Measurements from ENCODE around the gene PSORS1C2. TPM values are rescaled to one million over a fixed set of nuclear protein-coding genes. Genes with fewer than 3 reads are reported as not detected.

Gene PSORS1C2
- total and polyA plus RNA-seq, 4 donors = not detected

DNA sequence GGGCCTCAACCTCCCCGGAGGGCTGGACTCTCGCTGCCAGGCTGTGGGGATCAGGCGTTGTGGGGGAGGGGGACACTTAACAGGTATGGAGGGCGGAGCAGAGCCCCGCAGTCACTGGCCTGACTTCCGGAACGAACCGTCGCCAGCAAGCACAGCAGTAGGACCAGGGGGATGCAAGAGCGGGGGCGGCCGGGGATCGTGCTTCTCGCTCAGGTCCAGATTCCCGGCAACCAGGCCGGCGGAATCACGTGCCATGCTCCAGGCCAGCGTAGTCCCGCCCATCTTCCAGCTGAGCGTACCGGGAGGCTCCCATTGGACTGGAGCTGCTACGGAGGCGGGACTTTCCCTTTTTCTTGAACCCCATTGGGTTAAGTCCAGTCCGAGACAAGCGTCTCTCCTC lies 41.6 kb upstream of the PSORS1C2 start:
- TF ChIP-seq JUND (IDR thresholded peaks at IDR 0.05) (no peak), FOXA2 (IDR thresholded peaks at IDR 0.05) (no peak), NR2F2 (IDR thresholded peaks at IDR 0.05) (no peak), TAF1 (conservative IDR thresholded peaks at IDR 0.05) (no peak), SP1 (IDR thresholded peaks at IDR 0.05) (no peak), RAD21 (IDR thresholded peaks at IDR 0.05) (no peak), GABPA (IDR thresholded peaks at IDR 0.05 in 1 of 2, conservative IDR thresholded peaks at IDR 0.05 in 1 of 2) (no peak), FOXA1 (IDR thresholded peaks at IDR 0.05) (no peak), YY1 (IDR thresholded peaks at IDR 0.05) (no peak), HNF4A (conservative IDR thresholded peaks at IDR 0.05) (no peak)
- Histone ChIP-seq H3K36me3 (ENCODE audit: control insufficient read depth in 4 of 4, insufficient read depth in 3 of 4, low read depth in 1 of 4, low read length in 3 of 4) (no peaks in the 10 kb centered on the region), H3K4me1 (ENCODE audit: control insufficient read depth in 4 of 4, insufficient read depth in 4 of 4, low read length in 3 of 4) (peaks cover 0 to 2% (median 1%) of the 10 kb centered on the region in 4 donors), H3K27ac (ENCODE audit: low read depth in 1 of 2, low read length in 2 of 2) (no peak overlapping the region), H3K9ac (ENCODE audit: low read depth in 1 of 2, low read length in 2 of 2) (no peak overlapping the region), H3K4me3 (ENCODE audit: low read depth in 1 of 3, low read length in 3 of 3) (peak overlapping the region in 2 of 3 donors; percentile 20 to 39), H3K27me3 (ENCODE audit: control insufficient read depth in 4 of 4, insufficient read depth in 4 of 4, low read length in 3 of 4) (no peaks in the 10 kb centered on the region), H3K9me3 (ENCODE audit: control insufficient read depth in 4 of 4, low read length in 3 of 4) (no peaks in the 10 kb centered on the region)
- DNase-seq (ENCODE audit: low spot score) = peak; percentile 58
- 78% methylated on average over 26 of the region's 26 CpGs for WGBS

DNA sequence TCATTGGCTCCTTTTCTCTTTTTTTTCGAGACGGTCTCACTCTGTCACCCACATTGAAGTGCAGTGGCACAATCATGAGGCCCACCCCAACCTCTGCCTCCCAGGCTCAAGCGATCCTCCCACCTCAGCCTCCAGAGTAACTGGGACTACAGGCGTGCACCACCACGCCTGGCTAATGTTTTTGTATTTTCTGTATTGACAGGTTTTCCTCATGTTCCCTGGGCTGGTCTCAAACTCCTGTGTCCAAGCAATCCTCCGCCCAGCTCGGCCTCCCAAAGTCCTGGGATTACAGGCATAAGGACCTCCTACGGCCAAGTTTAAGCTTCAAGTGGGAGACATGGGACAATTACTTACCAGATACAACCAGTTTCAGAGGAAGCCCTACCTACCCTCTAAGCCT lies 41.0 kb upstream of the PSORS1C2 start:
- no peak overlapping the region for H3K27ac ChIP-seq (ENCODE audit: low read depth in 1 of 2, low read length in 2 of 2)
- H3K4me3 ChIP-seq (ENCODE audit: low read depth in 1 of 3, low read length in 3 of 3) = no peak overlapping the region
- H3K36me3 ChIP-seq (ENCODE audit: control insufficient read depth in 4 of 4, insufficient read depth in 3 of 4, low read depth in 1 of 4, low read length in 3 of 4) = no peaks in the 10 kb centered on the region
- 96% methylated on average over 8 of the region's 8 CpGs for WGBS
- H3K4me1 ChIP-seq (ENCODE audit: control insufficient read depth in 4 of 4, insufficient read depth in 4 of 4, low read length in 3 of 4) = peaks cover 0 to 2% (median 1%) of the 10 kb centered on the region in 4 donors
- H3K27me3 ChIP-seq (ENCODE audit: control insufficient read depth in 4 of 4, insufficient read depth in 4 of 4, low read length in 3 of 4) = no peaks in the 10 kb centered on the region
- H3K9ac ChIP-seq (ENCODE audit: low read depth in 1 of 2, low read length in 2 of 2) = no peak overlapping the region
- no peak for DNase-seq (ENCODE audit: low spot score)
- TF ChIP-seq JUND (IDR thresholded peaks at IDR 0.05) (no peak), FOXA1 (IDR thresholded peaks at IDR 0.05) (no peak), SP1 (IDR thresholded peaks at IDR 0.05) (no peak), HNF4A (conservative IDR thresholded peaks at IDR 0.05) (no peak)
- TF ChIP-seq, protein P1, sequence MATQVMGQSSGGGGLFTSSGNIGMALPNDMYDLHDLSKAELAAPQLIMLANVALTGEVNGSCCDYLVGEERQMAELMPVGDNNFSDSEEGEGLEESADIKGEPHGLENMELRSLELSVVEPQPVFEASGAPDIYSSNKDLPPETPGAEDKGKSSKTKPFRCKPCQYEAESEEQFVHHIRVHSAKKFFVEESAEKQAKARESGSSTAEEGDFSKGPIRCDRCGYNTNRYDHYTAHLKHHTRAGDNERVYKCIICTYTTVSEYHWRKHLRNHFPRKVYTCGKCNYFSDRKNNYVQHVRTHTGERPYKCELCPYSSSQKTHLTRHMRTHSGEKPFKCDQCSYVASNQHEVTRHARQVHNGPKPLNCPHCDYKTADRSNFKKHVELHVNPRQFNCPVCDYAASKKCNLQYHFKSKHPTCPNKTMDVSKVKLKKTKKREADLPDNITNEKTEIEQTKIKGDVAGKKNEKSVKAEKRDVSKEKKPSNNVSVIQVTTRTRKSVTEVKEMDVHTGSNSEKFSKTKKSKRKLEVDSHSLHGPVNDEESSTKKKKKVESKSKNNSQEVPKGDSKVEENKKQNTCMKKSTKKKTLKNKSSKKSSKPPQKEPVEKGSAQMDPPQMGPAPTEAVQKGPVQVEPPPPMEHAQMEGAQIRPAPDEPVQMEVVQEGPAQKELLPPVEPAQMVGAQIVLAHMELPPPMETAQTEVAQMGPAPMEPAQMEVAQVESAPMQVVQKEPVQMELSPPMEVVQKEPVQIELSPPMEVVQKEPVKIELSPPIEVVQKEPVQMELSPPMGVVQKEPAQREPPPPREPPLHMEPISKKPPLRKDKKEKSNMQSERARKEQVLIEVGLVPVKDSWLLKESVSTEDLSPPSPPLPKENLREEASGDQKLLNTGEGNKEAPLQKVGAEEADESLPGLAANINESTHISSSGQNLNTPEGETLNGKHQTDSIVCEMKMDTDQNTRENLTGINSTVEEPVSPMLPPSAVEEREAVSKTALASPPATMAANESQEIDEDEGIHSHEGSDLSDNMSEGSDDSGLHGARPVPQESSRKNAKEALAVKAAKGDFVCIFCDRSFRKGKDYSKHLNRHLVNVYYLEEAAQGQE (IDR thresholded peaks at IDR 0.05) = no peak
- H3K9me3 ChIP-seq (ENCODE audit: control insufficient read depth in 4 of 4, low read length in 3 of 4) = no peaks in the 10 kb centered on the region

GRCh38 chr6:31179042-31179386 lies 40.1 kb upstream of the PSORS1C2 start:
- WGBS = 71% methylated on average over 4 of the region's 4 CpGs
- Histone ChIP-seq H3K9me3 (ENCODE audit: control insufficient read depth in 4 of 4, low read length in 3 of 4) (no peaks in the 10 kb centered on the region), H3K4me1 (ENCODE audit: control insufficient read depth in 4 of 4, insufficient read depth in 4 of 4, low read length in 3 of 4) (peaks cover 0 to 2% (median under 1%) of the 10 kb centered on the region in 4 donors), H3K27ac (ENCODE audit: low read depth in 1 of 2, low read length in 2 of 2) (no peak overlapping the region), H3K9ac (ENCODE audit: low read depth in 1 of 2, low read length in 2 of 2) (no peak overlapping the region), H3K27me3 (ENCODE audit: control insufficient read depth in 4 of 4, insufficient read depth in 4 of 4, low read length in 3 of 4) (no peaks in the 10 kb centered on the region), H3K36me3 (ENCODE audit: control insufficient read depth in 4 of 4, insufficient read depth in 3 of 4, low read depth in 1 of 4, low read length in 3 of 4) (no peaks in the 10 kb centered on the region), H3K4me3 (ENCODE audit: low read depth in 1 of 3, low read length in 3 of 3) (no peak overlapping the region)
- DNase-seq (ENCODE audit: low spot score) = no peak
- TF ChIP-seq HNF4A (conservative IDR thresholded peaks at IDR 0.05) = no peak
- TF ChIP-seq RAD21 (IDR thresholded peaks at IDR 0.05) = no peak
- TF ChIP-seq RXRA (IDR thresholded peaks at IDR 0.05) = no peak
- TF ChIP-seq FOXA1 (IDR thresholded peaks at IDR 0.05) = no peak
- no peak for TF ChIP-seq EGR1 (IDR thresholded peaks at IDR 0.05; ENCODE audit: low read depth in 2 of 2)
- TF ChIP-seq CTCF (IDR thresholded peaks at IDR 0.05; ENCODE audit: low read depth, low read length, missing input control) = no peak
- TF ChIP-seq SP1 (IDR thresholded peaks at IDR 0.05) = no peak
- no peak for TF ChIP-seq JUND (IDR thresholded peaks at IDR 0.05)
- TF ChIP-seq, protein P2, sequence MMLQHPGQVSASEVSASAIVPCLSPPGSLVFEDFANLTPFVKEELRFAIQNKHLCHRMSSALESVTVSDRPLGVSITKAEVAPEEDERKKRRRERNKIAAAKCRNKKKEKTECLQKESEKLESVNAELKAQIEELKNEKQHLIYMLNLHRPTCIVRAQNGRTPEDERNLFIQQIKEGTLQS (IDR thresholded peaks at IDR 0.05) = no peak
- TF ChIP-seq FOXA2 (IDR thresholded peaks at IDR 0.05) = no peak
- no peak for TF ChIP-seq MAX (IDR thresholded peaks at IDR 0.05)

All from liver (tissue), 9 donors.